Body of pancreas (tissue), 4 donors: Measurements from ENCODE around the gene MYH14.

ENCODE experiments used
- CTCF ChIP-seq, 7 experiments: fragments of 450-650 bp in 4 of 7; fragments of 200-600 bp in 3 of 7; sonication (generic) in 3 of 7; IDR thresholded peaks; one replicate each; pipeline ENCODE4 v1.5.1; 2016 to 2019; ENCODE audit warnings: antibody characterized with exemption in 7 of 7
- POLR2A ChIP-seq, 3 donors: fragments of 450-650 bp; IDR thresholded peaks; one replicate each; pipeline ENCODE4 v1.6.1; 2016; ENCODE audit warnings: antibody characterized with exemption in 3 of 3, mild to moderate bottlenecking in 2 of 3

- TF ChIP-seq CTCF (IDR thresholded peaks at IDR 0.05) (no peak), POLR2A (IDR thresholded peaks at IDR 0.05) (no peak)
Observed at GRCh38 chr19:50280074-50280473, 76.7 kb downstream of the MYH14 start.
